Measurements from ENCODE around the gene EIF2D. TPM values are rescaled to one million over a fixed set of nuclear protein-coding genes. Genes with fewer than 3 reads are reported as not detected.

EIF2D gene
- total and polyA plus RNA-seq, 2 of the 13 experiments (the other 11 are each of a cell fraction or from before 2014, with no cell fraction given) = 45.1 to 64.9 TPM

- no peak overlapping the region for H2AFZ ChIP-seq (ENCODE audit: low read length)
- in situ Hi-C loops (cut with HindIII; ENCODE audit: extremely low pct_ligation_motif_present, low pct_unique_long_range_greater_than_20kb) (loop anchor here (25.0 kb wide), 1 partner anchor 275 kb away; the partner anchor contains the start of gene FCMR), intact Hi-C loops (cut with micrococcal nuclease; ENCODE audit: unreplicated experiment) (no loop called here)
- H3K27me3 ChIP-seq (ENCODE audit: control insufficient read depth in 1 of 2, insufficient read depth in 2 of 2, low read length in 2 of 2) = peaks cover 0 to 3% of the 10 kb centered on the region in 2 experiments; a peak in 1 of 5 replicates
- no peak overlapping the region for H3K9ac ChIP-seq (ENCODE audit: insufficient read depth, low read depth, low read length)
- POLR2A ChIA-PET = no interaction called here
- no peak overlapping the region for H3K4me2 ChIP-seq (ENCODE audit: low read depth, low read length)
- CTCF ChIA-PET (ENCODE audit: low intra/inter-chr PET ratio, low total read pairs) = no interaction called here
- no peaks in the 10 kb centered on the region for H3K9me3 ChIP-seq (ENCODE audit: low read length)
- no peaks in the 10 kb centered on the region for H4K20me1 ChIP-seq (ENCODE audit: insufficient read depth, low read length)
- H3K36me3 ChIP-seq (replicated peaks in 1 of 2; ENCODE audit: control insufficient read depth in 1 of 2, insufficient read depth in 2 of 2, low read length in 2 of 2) = no peaks in the 10 kb centered on the region
- H3K27ac ChIP-seq (ENCODE audit: extremely low read length, insufficient read depth, low read length) = no peak overlapping the region
- no TSS peak for BruUV-seq (replicated peaks)
- H3K79me2 ChIP-seq (ENCODE audit: insufficient read depth, low read length) = no peaks in the 10 kb centered on the region
- FAIRE-seq (no peak), DNase-seq (ENCODE audit: low spot score) (no peak), ATAC-seq (no peak)
- no peak overlapping the region for H3K4me3 ChIP-seq (replicated peaks in 1 of 3; ENCODE audit: insufficient read depth in 1 of 3, low read depth in 2 of 3, low read length in 3 of 3)
- peaks cover 26% of the 10 kb centered on the region for H3K4me1 ChIP-seq (ENCODE audit: insufficient read depth, low read length)
- TF ChIP-seq BATF2 (CRISPR knock-in tag; IDR thresholded peaks at IDR 0.05) (no peak), NFRKB (IDR thresholded peaks at IDR 0.05) (no peak), ZKSCAN5 (CRISPR knock-in tag; IDR thresholded peaks at IDR 0.05) (no peak), RORA (CRISPR knock-in tag; IDR thresholded peaks at IDR 0.05) (no peak), ZNF430 (CRISPR knock-in tag; IDR thresholded peaks at IDR 0.05) (no peak), TCF12 (IDR thresholded peaks at IDR 0.05) (no peak), TCF12 (CRISPR knock-in tag; IDR thresholded peaks at IDR 0.05) (no peak), ZNF318 (CRISPR knock-in tag; IDR thresholded peaks at IDR 0.05) (no peak), ARID5B (CRISPR knock-in tag; IDR thresholded peaks at IDR 0.05) (no peak), ZNF512B (CRISPR knock-in tag; IDR thresholded peaks at IDR 0.05; ENCODE audit: borderline replicate concordance) (no peak)
Observed at GRCh38 chr1:206637605-206638004, 25.3 kb upstream of the EIF2D start.
